NCI-H128 (cell line): ENCODE measurements around the gene MRM1.

Experiments
- DNase-seq: peaks from one replicate; lab custom pipeline; 2025; ENCODE audit not compliant: unreplicated experiment; lab: John Stamatoyannopoulos, UW

The MRM1 gene, protein sequence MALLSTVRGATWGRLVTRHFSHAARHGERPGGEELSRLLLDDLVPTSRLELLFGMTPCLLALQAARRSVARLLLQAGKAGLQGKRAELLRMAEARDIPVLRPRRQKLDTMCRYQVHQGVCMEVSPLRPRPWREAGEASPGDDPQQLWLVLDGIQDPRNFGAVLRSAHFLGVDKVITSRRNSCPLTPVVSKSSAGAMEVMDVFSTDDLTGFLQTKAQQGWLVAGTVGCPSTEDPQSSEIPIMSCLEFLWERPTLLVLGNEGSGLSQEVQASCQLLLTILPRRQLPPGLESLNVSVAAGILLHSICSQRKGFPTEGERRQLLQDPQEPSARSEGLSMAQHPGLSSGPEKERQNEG

DNA sequence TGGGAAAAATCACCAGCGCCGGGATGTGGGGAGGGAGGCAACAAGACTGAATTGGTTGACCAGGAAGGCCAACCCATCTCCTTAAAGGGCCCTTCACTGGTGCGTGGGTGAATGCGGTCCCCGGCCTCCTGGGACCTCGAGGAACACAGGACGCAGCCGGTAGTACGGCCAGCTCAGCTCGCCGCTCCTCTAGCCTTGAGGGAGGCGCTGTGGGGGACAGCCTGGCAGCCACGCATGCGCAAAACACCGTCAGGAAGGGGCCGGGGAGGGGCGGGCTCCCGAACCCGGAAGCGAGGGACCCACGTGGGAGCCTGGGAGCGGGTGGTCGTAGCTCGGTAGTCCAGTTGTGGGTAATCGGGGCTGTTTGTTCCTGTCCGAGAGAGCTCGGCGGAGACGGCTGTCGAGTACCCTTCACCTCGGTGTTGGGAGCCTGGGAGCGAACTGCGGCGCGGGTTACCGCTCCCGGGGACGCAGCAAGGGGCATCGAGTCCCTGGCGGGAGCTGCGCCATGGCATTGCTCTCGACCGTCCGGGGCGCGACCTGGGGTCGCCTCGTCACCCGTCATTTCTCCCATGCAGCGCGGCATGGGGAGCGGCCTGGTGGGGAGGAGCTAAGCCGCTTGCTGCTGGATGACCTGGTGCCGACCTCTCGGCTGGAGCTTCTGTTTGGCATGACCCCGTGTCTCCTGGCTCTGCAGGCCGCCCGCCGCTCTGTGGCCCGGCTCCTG is at the start of gene MRM1:
Gene MRM1 (plus strand): TSS at position 281 of the 727 bp plus-strand sequence. CDS start 228 bp downstream, at position 509.
- DNase-seq: peak; percentile 33

DNA sequence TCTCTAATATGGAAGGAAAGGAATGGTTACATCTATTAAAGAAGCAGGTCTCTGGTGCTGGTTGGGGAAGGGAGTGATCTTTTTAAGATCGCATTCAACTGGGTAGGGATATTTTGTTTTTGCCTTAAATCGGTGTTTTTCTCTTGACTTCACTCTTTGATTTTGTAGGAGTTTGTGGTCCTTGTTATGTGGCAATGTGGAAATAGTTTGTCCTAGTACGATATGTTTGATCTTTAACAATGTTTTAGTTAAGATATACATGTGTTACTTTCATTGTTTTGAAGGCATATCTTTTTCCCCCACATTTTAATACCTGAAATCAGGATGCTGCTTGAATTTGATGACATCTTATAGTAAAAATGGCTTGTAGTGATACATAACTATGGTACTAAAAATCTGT is 47.9 kb upstream of the MRM1 start:
- DNase-seq: no peak

- no peak for DNase-seq
These were observed 35.3 kb upstream of the MRM1 start for GRCh38 chr17:36566081-36566480.

- no peak for DNase-seq
These were observed 26.4 kb upstream of the MRM1 start for GRCh38 chr17:36575028-36575427.

- no peak for DNase-seq
These were observed 24.6 kb upstream of the MRM1 start for GRCh38 chr17:36576793-36577192.

- DNase-seq: no peak
These were observed 22.7 kb upstream of the MRM1 start for GRCh38 chr17:36578671-36579070.

- DNase-seq: no peak
These were observed 17.6 kb upstream of the MRM1 start for GRCh38 chr17:36583787-36584186.

- no peak for DNase-seq
These were observed 15.2 kb upstream of the MRM1 start for GRCh38 chr17:36586138-36586537.

GRCh38 chr17:36590082-36590481 is 11.3 kb upstream of the MRM1 start:
- no peak for DNase-seq

DNA sequence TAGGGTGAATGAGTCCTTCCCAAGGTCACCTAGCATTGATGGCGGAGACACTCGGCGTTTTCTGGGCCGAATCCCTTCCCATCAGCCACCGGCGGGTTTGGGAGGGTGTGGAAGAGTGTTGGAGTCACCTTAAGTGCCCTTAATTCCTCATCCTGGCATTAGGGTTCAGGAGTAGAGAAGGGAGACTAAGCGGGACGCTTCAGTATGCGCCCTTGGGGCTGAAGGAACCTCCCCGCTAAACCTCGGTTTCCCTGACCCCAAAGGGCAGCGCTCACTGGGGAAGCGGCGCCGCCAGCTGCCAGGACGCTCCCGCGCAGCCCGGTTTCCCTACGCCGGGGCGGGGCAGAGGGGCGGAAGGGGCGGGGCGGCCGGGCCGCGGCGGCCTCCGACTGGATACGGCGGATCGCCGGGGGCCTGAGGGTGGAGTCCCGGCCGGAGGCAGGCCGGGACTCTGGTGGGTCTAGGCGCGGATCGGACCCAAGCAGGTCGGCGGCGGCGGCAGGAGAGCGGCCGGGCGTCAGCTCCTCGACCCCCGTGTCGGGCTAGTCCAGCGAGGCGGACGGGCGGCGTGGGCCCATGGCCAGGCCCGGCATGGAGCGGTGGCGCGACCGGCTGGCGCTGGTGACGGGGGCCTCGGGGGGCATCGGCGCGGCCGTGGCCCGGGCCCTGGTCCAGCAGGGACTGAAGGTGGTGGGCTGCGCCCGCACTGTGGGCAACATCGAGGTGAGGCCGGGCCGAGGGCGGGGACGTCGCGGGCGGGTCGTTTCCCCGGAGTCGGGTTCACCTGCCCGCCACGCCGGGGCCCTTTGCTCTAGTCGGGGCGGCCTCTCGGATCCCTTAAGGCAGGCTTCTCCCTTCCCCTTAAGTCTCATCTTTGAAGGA is 9.7 kb upstream of the MRM1 start, which contains the start of gene DHRS11:
Gene DHRS11 (plus strand): TSS at position 446 of the 882 bp plus-strand sequence. CDS start 131 bp downstream, at position 577.
- DNase-seq: peak; percentile 29

GRCh38 chr17:36592316-36592715 is 9.1 kb upstream of the MRM1 start:
- no peak for DNase-seq

- no peak for DNase-seq
These were observed 8.6 kb upstream of the MRM1 start for GRCh38 chr17:36592716-36593321.

GRCh38 chr17:36593656-36594316 is 7.6 kb upstream of the MRM1 start:
- DNase-seq: no peak

- DNase-seq: no peak
These were observed 6.6 kb upstream of the MRM1 start for GRCh38 chr17:36594626-36595401.

DNA sequence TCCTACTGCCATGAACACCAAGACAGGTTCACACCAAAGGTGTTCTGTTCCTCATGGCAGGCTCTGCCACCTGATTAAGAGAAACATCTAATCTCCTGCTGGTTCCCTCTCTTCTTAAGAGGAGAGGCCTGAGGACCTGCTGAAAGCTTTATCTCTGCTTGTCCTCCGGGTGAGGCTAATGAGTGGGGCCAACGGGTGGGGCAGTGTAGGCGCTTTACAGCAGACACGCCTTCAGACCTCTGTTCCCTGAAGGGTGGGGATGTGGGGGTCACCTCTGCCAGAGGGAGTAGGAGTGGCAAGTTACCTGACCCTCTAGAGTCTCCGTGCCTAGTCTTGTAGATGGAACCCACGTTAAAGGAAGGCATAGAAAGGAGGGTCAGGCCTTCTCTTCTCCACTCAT is 4.2 kb upstream of the MRM1 start:
- DNase-seq: no peak

GRCh38 chr17:36597866-36598777 is 3.3 kb upstream of the MRM1 start:
- DNase-seq: no peak

DNA sequence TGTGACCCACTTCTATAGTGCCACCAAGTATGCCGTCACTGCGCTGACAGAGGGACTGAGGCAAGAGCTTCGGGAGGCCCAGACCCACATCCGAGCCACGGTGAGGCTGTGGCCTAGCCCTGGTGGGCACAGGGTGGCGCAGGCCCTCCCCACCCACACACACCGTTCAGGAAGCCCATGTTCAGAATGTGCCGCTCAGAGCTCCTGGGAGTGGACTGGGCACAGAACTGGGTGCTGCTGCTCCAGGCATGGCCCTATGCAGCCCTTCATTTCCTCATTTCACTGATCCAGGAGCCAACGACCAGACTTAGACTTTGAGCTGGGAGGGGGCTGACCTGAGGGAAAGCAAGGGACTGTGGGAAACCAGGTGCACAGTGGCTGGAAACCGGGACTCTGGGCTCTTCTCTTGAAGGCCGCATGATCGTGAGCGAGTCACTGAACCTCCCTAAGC is 2.4 kb upstream of the MRM1 start:
- no peak for DNase-seq

DNA sequence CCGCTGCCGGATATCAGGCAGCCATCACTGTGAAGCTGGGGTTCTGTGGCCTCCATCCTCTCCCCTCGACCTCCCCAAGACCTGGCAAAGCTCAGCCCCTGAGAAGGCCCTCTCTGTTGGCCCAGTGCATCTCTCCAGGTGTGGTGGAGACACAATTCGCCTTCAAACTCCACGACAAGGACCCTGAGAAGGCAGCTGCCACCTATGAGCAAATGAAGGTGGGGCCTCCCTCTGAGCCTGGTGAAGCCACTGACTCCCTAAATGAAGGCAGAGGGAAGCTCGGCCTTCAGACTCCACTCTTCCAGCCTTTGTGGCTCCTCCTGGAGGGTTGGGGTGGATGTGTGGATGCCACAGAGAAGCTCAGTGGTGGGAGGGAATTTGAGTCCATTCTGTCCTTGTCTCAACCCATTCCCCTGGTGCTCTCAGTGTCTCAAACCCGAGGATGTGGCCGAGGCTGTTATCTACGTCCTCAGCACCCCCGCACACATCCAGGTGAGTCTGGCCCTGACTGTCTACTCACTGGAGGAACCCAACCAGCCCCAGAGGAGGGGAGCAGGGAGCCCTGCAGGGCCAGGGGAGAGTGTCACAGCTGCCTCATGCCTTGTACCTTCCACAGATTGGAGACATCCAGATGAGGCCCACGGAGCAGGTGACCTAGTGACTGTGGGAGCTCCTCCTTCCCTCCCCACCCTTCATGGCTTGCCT is 1.7 kb upstream of the MRM1 start:
- DNase-seq: no peak
